HepG2 (cell line): ENCODE measurements around the gene MRPS2.

ENCODE experiments used
- SRSF1 ChIP-seq: fragments of 200-400 bp; formaldehyde crosslinking; optimal IDR thresholded peaks from 2 replicates; pipeline ENCODE3; 2017; ENCODE audit warnings: mild to moderate bottlenecking, low read depth, low read length, moderate library complexity
- ZSCAN29 ChIP-seq: sonication (generic); formaldehyde crosslinking; conservative IDR thresholded peaks from 2 replicates; pipeline ENCODE4 v1.4.0; 2020; ENCODE audit warnings: mild to moderate bottlenecking, missing genetic modification reagents

DNA sequence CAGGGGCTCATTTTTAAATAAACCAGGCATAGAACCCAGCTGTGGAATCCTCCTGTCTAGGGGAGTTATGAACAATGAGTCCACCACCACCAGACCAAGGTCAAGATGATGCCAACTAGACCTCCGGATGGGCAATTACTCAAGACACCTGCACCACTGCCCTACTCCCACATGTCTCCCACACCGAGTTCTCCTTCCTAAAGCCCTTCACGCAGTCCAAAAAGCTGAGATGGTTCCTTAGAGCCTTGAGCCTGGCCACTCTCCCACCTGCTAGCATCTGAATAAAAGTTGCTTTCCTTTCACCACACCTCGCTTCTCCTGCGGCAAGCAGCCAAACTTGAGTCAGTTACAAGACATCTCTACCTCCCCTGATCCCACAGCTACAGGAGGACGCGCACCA lies 36.3 kb upstream of the MRPS2 start:
- TF ChIP-seq SRSF1 (no peak), ZSCAN29 (CRISPR knock-in tag) (no peak)
